OCI-LY7 (cell line): ENCODE data around the gene FAM78B. TPM values are rescaled to one million over a fixed set of nuclear protein-coding genes. Genes with fewer than 3 reads are reported as not detected.

Experiments
- BruUV-seq: library from RNA; stranded (reverse); fragments of 400-500 nt; replicated peaks from 2 replicates; lab custom pipeline; 2021; lab: Mats Ljungman, UMichigan
- CTCF ChIA-PET: fragments of 300-600 bp; sonication (Branson Sonifier 250); formaldehyde crosslinking; loops from one replicate; lab custom pipeline; 2022; ENCODE audit warnings: antibody characterized with exemption; ENCODE audit not compliant: unreplicated experiment; lab: Charles Lee
- POLR2A ChIA-PET: fragments of 300-600 bp; sonication (Branson Sonifier 250); formaldehyde crosslinking; loops from one replicate; lab custom pipeline; 2022; ENCODE audit warnings: antibody characterized with exemption; lab: Charles Lee
- DNase-seq: peaks from one replicate; pipeline ENCODE4 v3.0.0-alpha.2; 2015; ENCODE audit warnings: low spot score
- H2AFZ ChIP-seq: fragments of 200-600 bp; sonication (generic), shearing (Covaris generic); 2 replicates; pipeline ENCODE4 v1.6.1; 2014; ENCODE audit warnings: mild to moderate bottlenecking, antibody characterized with exemption, low read length, moderate library complexity
- H3K27ac ChIP-seq: fragments of 200-600 bp; sonication (generic); 2 replicates; pipeline ENCODE4 v1.5.1; 2014; ENCODE audit warnings: mixed run types, low read depth, mild to moderate bottlenecking, moderate library complexity, low read length, inconsistent platforms; ENCODE audit not compliant: poor library complexity, severe bottlenecking
- H3K36me3 ChIP-seq: fragments of 200-600 bp; sonication (generic); 2 replicates; pipeline ENCODE4 v1.6.1; 2014; ENCODE audit warnings: mild to moderate bottlenecking, antibody characterized with exemption, low read length, moderate library complexity, mixed read lengths; ENCODE audit not compliant: insufficient read depth
- H3K4me1 ChIP-seq: fragments of 200-600 bp; sonication (generic); 2 replicates; pipeline ENCODE4 v1.5.1; 2014; ENCODE audit warnings: mild to moderate bottlenecking, low read length; ENCODE audit not compliant: insufficient read depth, poor library complexity, severe bottlenecking
- H3K4me2 ChIP-seq: fragments of 200-600 bp; sonication (generic); 2 replicates; pipeline ENCODE4 v1.6.1; 2014; ENCODE audit warnings: mild to moderate bottlenecking, low read length
- H3K4me3 ChIP-seq: fragments of 200-600 bp; sonication (generic); 2 replicates; pipeline ENCODE4 v1.5.1; 2014; ENCODE audit warnings: mild to moderate bottlenecking, low read depth, low read length; ENCODE audit not compliant: poor library complexity, severe bottlenecking
- H3K79me2 ChIP-seq: fragments of 200-600 bp; sonication (generic); 2 replicates; pipeline ENCODE4 v1.6.1; 2016; ENCODE audit warnings: low read depth, mild to moderate bottlenecking, low read length, moderate library complexity, mixed read lengths; ENCODE audit not compliant: insufficient read depth
- H3K9me2 ChIP-seq: fragments of 200-600 bp; sonication (generic); 2 replicates; pipeline ENCODE4 v1.6.1; 2016; ENCODE audit warnings: mild to moderate bottlenecking, low read length, mixed read lengths; ENCODE audit not compliant: insufficient read depth
- H3K9me3 ChIP-seq: fragments of 200-600 bp; sonication (generic); 2 replicates; pipeline ENCODE4 v1.6.1; 2014; ENCODE audit warnings: mild to moderate bottlenecking, mixed run types, low read length, mixed read lengths
- H4K20me1 ChIP-seq: fragments of 200-600 bp; sonication (generic); 2 replicates; pipeline ENCODE4 v1.6.1; 2014; ENCODE audit warnings: mild to moderate bottlenecking, antibody characterized with exemption, low read length, moderate library complexity, mixed read lengths; ENCODE audit not compliant: insufficient read depth
- EZH2phosphoT487 ChIP-seq: fragments of 200-600 bp; sonication (generic); IDR thresholded peaks from 2 replicates; pipeline ENCODE4 v1.6.1; 2018; ENCODE audit warnings: low read depth, borderline replicate concordance, mild to moderate bottlenecking, mixed run types, antibody characterized with exemption, low read length, moderate library complexity, mixed read lengths
- intact Hi-C: fragments of 100-400 bp; cut with micrococcal nuclease; formaldehyde crosslinking; loops from one replicate; pipeline ENCODE4 v1.10.0; 2022; ENCODE audit not compliant: unreplicated experiment
- total RNA-seq, 2 experiments: library from RNA; depleted of rRNA in 1 of 2; stranded (reverse); fragments of >200 nt in 1 of 2; shearing (Covaris generic) in 1 of 2; gene quantifications; 2 replicates each; pipeline ENCODE4 v1.2.3, GENCODE V29; 2014 to 2022
- TF ChIP-seq, protein P1 (sequence below): fragments of 200-600 bp; sonication (generic); conservative IDR thresholded peaks from 2 replicates; pipeline ENCODE4 v1.5.1; 2014; ENCODE audit warnings: mild to moderate bottlenecking, antibody characterized with exemption, low read length, moderate library complexity, mixed read lengths

FAM78B gene
- total RNA-seq, 2 experiments from 2014 or later = not detected

- Histone ChIP-seq H3K36me3 (no peaks in the 10 kb centered on the region), H3K27ac (no peak overlapping the region), H4K20me1 (no peaks in the 10 kb centered on the region), H3K4me3 (no peak overlapping the region), H3K4me1 (no peaks in the 10 kb centered on the region), H3K9me3 (no peaks in the 10 kb centered on the region), H3K4me2 (no peak overlapping the region), H2AFZ (no peak overlapping the region), H3K9me2 (no peaks in the 10 kb centered on the region), H3K79me2 (no peaks in the 10 kb centered on the region)
- BruUV-seq = no TSS peak
- POLR2A ChIA-PET = interaction anchor here (0.6 kb wide), 1 partner anchor 268 kb away, joined by 4 read pairs; no protein-coding TSS in a partner anchor
- DNase-seq = no peak
- CTCF ChIA-PET = no interaction called here
- intact Hi-C loops = no loop called here
- TF ChIP-seq, protein P1, sequence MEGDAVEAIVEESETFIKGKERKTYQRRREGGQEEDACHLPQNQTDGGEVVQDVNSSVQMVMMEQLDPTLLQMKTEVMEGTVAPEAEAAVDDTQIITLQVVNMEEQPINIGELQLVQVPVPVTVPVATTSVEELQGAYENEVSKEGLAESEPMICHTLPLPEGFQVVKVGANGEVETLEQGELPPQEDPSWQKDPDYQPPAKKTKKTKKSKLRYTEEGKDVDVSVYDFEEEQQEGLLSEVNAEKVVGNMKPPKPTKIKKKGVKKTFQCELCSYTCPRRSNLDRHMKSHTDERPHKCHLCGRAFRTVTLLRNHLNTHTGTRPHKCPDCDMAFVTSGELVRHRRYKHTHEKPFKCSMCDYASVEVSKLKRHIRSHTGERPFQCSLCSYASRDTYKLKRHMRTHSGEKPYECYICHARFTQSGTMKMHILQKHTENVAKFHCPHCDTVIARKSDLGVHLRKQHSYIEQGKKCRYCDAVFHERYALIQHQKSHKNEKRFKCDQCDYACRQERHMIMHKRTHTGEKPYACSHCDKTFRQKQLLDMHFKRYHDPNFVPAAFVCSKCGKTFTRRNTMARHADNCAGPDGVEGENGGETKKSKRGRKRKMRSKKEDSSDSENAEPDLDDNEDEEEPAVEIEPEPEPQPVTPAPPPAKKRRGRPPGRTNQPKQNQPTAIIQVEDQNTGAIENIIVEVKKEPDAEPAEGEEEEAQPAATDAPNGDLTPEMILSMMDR = no peak
- no peak for TF ChIP-seq EZH2phosphoT487
These were observed 26.6 kb downstream of the FAM78B start for GRCh38 chr1:166140251-166140650.

DNA sequence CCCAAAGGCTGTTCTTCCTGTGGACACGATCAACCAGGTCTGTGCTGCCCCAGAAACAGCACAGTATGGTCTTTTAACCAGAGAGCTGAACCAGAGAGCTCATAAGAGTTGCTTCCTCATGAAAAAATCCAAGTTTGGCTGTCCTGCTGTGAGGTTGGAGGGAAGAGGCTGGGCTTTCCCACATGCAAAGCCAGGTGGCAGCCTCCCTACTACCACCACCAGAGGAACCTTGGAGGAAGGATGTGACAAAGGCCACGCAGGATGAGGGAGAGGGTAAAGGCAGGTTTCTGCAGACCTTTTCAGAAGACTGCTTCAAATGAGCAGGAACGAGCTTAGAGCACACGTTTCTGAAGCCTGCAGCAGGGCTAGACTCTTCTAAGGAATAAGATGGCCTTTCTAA is 27.1 kb downstream of the FAM78B start:
- Histone ChIP-seq H3K9me3 (no peaks in the 10 kb centered on the region), H2AFZ (no peak overlapping the region), H3K27ac (no peak overlapping the region), H4K20me1 (no peaks in the 10 kb centered on the region), H3K4me2 (no peak overlapping the region), H3K36me3 (no peaks in the 10 kb centered on the region), H3K9me2 (no peaks in the 10 kb centered on the region), H3K4me1 (no peaks in the 10 kb centered on the region), H3K79me2 (no peaks in the 10 kb centered on the region), H3K4me3 (no peak overlapping the region)
- ChIA-PET POLR2A (interaction anchor here (0.6 kb wide), 1 partner anchor 268 kb away, joined by 4 read pairs; no protein-coding TSS in a partner anchor), CTCF (no interaction called here)
- intact Hi-C loops = no loop called here
- no TSS peak for BruUV-seq
- TF ChIP-seq, protein P1 = no peak
- TF ChIP-seq EZH2phosphoT487 = no peak
- DNase-seq = no peak

DNA sequence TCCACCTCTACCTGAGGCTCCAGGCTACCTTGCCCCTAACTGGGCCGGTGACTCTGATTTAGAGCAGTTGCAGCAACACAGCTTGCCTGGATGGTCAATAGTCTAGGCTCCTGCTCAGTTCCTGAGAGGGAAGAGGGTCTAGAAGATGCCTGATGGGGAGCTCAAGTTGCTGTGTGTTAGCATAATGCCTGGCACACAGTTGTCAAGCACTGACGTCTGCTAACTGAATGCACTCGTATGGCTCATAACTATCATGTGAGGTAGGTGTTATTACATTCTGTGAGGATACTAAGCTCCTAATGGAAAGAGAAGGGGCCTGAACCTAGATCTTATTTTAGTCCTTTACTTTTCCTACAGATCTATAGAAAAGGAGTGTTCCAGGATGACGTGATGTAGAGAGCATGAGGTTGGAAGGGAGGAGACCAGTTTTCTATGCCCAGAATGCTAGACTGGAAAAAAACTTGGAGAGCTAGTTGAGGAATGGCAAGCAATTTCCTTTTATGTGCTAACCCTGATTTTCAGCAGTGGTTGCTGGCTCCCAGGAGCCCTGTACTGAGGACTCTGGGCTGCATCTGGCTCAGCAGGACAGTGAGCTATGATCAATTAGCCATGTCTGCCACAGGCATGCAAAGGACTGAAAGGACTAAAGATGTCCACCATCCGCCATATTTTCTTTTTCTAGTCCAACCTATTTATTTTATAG is 30.0 kb downstream of the FAM78B start:
- DNase-seq = no peak
- H3K4me1 ChIP-seq = no peaks in the 10 kb centered on the region
- H3K79me2 ChIP-seq = no peaks in the 10 kb centered on the region
- no peaks in the 10 kb centered on the region for H3K9me2 ChIP-seq
- H2AFZ ChIP-seq = no peak overlapping the region
- ChIA-PET CTCF (no interaction called here), POLR2A (no interaction called here)
- H3K9me3 ChIP-seq = no peaks in the 10 kb centered on the region
- H3K36me3 ChIP-seq = no peaks in the 10 kb centered on the region
- no peak overlapping the region for H3K4me3 ChIP-seq
- no peak overlapping the region for H3K4me2 ChIP-seq
- no peak overlapping the region for H3K27ac ChIP-seq
- TF ChIP-seq EZH2phosphoT487 = no peak
- TF ChIP-seq, protein P1 = no peak
- H4K20me1 ChIP-seq = no peaks in the 10 kb centered on the region
- BruUV-seq = no TSS peak
- intact Hi-C loops = no loop called here
